Activated CD4-positive, alpha-beta memory T cell treated with anti-CD3 and anti-CD28 coated beads for 36 hours (primary cell): ENCODE results near the gene LDLR. TPM values are rescaled to one million over a fixed set of nuclear protein-coding genes. Genes with fewer than 3 reads are reported as not detected.
A peak's percentile ranks its signal among the peaks of the same experiment; 100 is the strongest.
"Not testable (repeated sequence)": the region's sequence is repeated elsewhere in the genome, so short reads cannot be mapped to it uniquely, and the experiment has no call there.

Source experiments
- CTCF ChIA-PET: fragments of 350-600 bp; sonication (Branson Sonifier 250); formaldehyde crosslinking; loops from one replicate; lab custom pipeline; 2021; ENCODE audit warnings: antibody characterized with exemption, inconsistent platforms; lab: Charles Lee
- POLR2A ChIA-PET: fragments of 350-600 bp; sonication (Branson Sonifier 250); formaldehyde crosslinking; loops from one replicate; lab custom pipeline; 2021; ENCODE audit warnings: antibody characterized with exemption; lab: Charles Lee
- DNase-seq: peaks from one replicate; pipeline ENCODE4 v3.0.0-alpha.2; 2020
- H3K27ac Mint-ChIP-seq: one replicate; pipeline ENCODE4 v1.8.0; 2021; ENCODE audit warnings: mixed read lengths
- H3K27me3 Mint-ChIP-seq: one replicate; pipeline ENCODE4 v1.8.0; 2021; ENCODE audit warnings: mixed read lengths
- H3K36me3 Mint-ChIP-seq: one replicate; pipeline ENCODE4 v1.8.0; 2021; ENCODE audit warnings: mixed read lengths
- H3K4me1 Mint-ChIP-seq: one replicate; pipeline ENCODE4 v1.8.0; 2021; ENCODE audit warnings: low read depth, mixed read lengths
- H3K4me3 Mint-ChIP-seq: one replicate; pipeline ENCODE4 v1.8.0; 2021; ENCODE audit warnings: mild to moderate bottlenecking, mixed read lengths
- H3K9me3 Mint-ChIP-seq: one replicate; pipeline ENCODE4 v1.8.0; 2021; ENCODE audit warnings: mixed read lengths
- intact Hi-C: fragments of 100-400 bp; cut with micrococcal nuclease; formaldehyde crosslinking; loops from one replicate; pipeline ENCODE4 v1.15.1; 2023
- total RNA-seq, 2 experiments: library from RNA; stranded (reverse); gene quantifications; one replicate each; pipeline ENCODE4 v1.2.3, GENCODE V29; 2021

The LDLR gene
- total RNA-seq, 2 experiments from 2014 or later, result 71.3 to 81.6 TPM

GRCh38 chr19:11094520-11094894 is 5.2 kb downstream of the LDLR start:
- DNase-seq, result no peak
- Mint-ChIP-seq H3K4me3 (peak overlapping the region; percentile 50), H3K36me3 (peaks cover 62% of the 10 kb centered on the region), H3K4me1 (peaks cover 51% of the 10 kb centered on the region), H3K27me3 (no peaks in the 10 kb centered on the region), H3K27ac (peak overlapping the region; percentile 86), H3K9me3 (peaks cover 2% of the 10 kb centered on the region)
- ChIA-PET CTCF (interaction anchor here (1.7 to 2.8 kb wide), 3 partner anchors 31 to 152 kb away, joined by 3 to 16 read pairs (median 9); no protein-coding TSS in a partner anchor), POLR2A (interaction anchor here (1.0 to 1.2 kb wide), 4 partner anchors 59 to 283 kb away, joined by 3 to 4 read pairs (median 3); no protein-coding TSS in a partner anchor)
- intact Hi-C loops, result loop anchor here (2.0 to 10.0 kb wide), 5 partner anchors 63 to 377 kb away; partner anchors contain the start of genes CARM1, DNM2, SPC24 and TIMM29

GRCh38 chr19:11096210-11096841 is 7.1 kb downstream of the LDLR start:
- Mint-ChIP-seq H3K27ac (peak overlapping the region; percentile 86), H3K4me3 (peak overlapping the region; percentile 50), H3K36me3 (peaks cover 67% of the 10 kb centered on the region), H3K9me3 (peaks cover 2% of the 10 kb centered on the region), H3K27me3 (no peaks in the 10 kb centered on the region), H3K4me1 (peaks cover 58% of the 10 kb centered on the region)
- ChIA-PET POLR2A (interaction anchor here (0.9 to 1.4 kb wide), 4 partner anchors 30 to 136 kb away, joined by 3 read pairs; no protein-coding TSS in a partner anchor), CTCF (interaction anchor here (1.8 to 2.7 kb wide), 3 partner anchors 29 to 160 kb away, joined by 7 to 10 read pairs (median 9); no protein-coding TSS in a partner anchor)
- intact Hi-C loops, result loop anchor here (1.0 to 10.0 kb wide), 2 partner anchors 60 to 302 kb away; no protein-coding TSS in a partner anchor
- peak; percentile 70 for DNase-seq

- CTCF ChIA-PET, result interaction anchor here (1.8 to 2.7 kb wide), 3 partner anchors 28 to 161 kb away, joined by 7 to 10 read pairs (median 9); no protein-coding TSS in a partner anchor
- H3K9me3 Mint-ChIP-seq, H3K27ac Mint-ChIP-seq, H3K27me3 Mint-ChIP-seq, POLR2A ChIA-PET, H3K4me3 Mint-ChIP-seq, DNase-seq: not testable (repeated sequence)
- H3K36me3 Mint-ChIP-seq, result peaks cover 65% of the 10 kb centered on the region
- intact Hi-C loops, result loop anchor here (10.0 kb wide), 1 partner anchor 303 kb away; no protein-coding TSS in a partner anchor
- peaks cover 54% of the 10 kb centered on the region for H3K4me1 Mint-ChIP-seq
Observed at GRCh38 chr19:11097367-11097766, 8.1 kb downstream of the LDLR start.

- intact Hi-C loops, result loop anchor here (10.0 kb wide), 1 partner anchor 304 kb away; no protein-coding TSS in a partner anchor
- H3K27ac Mint-ChIP-seq, result no peak overlapping the region
- no peak overlapping the region for H3K4me3 Mint-ChIP-seq
Observed at GRCh38 chr19:11098327-11098726, 9.1 kb downstream of the LDLR start.

GRCh38 chr19:11098861-11099260 is 9.6 kb downstream of the LDLR start:
- Mint-ChIP-seq H3K9me3 (peaks cover 2% of the 10 kb centered on the region), H3K27ac (no peak overlapping the region), H3K4me1 (peaks cover 40% of the 10 kb centered on the region), H3K4me3 (no peak overlapping the region), H3K36me3 (peaks cover 63% of the 10 kb centered on the region), H3K27me3 (no peaks in the 10 kb centered on the region)
- DNase-seq, result no peak
- intact Hi-C loops, result loop anchor here (10.0 kb wide), 1 partner anchor 304 kb away; no protein-coding TSS in a partner anchor
- ChIA-PET CTCF (no interaction called here), POLR2A (interaction anchor here (1.4 kb wide), 1 partner anchor 10 kb away, joined by 3 read pairs; the partner anchor contains the start of gene LDLR)

More at GRCh38 chr19:11098327-11098726, 9.1 kb downstream of the LDLR start:
- DNase-seq, result no peak
- H3K4me1 Mint-ChIP-seq, result peaks cover 45% of the 10 kb centered on the region
- ChIA-PET POLR2A (no interaction called here), CTCF (no interaction called here)
- H3K27me3 Mint-ChIP-seq, result no peaks in the 10 kb centered on the region
- peaks cover 65% of the 10 kb centered on the region for H3K36me3 Mint-ChIP-seq
- H3K9me3 Mint-ChIP-seq, result peaks cover 2% of the 10 kb centered on the region

GRCh38 chr19:11100049-11100448 is 10.8 kb downstream of the LDLR start:
- Mint-ChIP-seq H3K9me3 (peaks cover 2% of the 10 kb centered on the region), H3K4me1 (peaks cover 30% of the 10 kb centered on the region), H3K27ac (no peak overlapping the region), H3K27me3 (no peaks in the 10 kb centered on the region), H3K4me3 (no peak overlapping the region), H3K36me3 (peaks cover 60% of the 10 kb centered on the region)
- ChIA-PET CTCF (interaction anchor here (1.7 kb wide), 1 partner anchor 26 kb away, joined by 13 read pairs; no protein-coding TSS in a partner anchor), POLR2A (interaction anchor here (0.6 to 1.4 kb wide), 2 partner anchors 11 to 137 kb away, joined by 3 read pairs; partner anchors contain the start of gene LDLR)
- intact Hi-C loops, result no loop called here
- no peak for DNase-seq

GRCh38 chr19:11101057-11101456 is 11.8 kb downstream of the LDLR start:
- CTCF ChIA-PET, result interaction anchor here (1.7 kb wide), 1 partner anchor 25 kb away, joined by 13 read pairs; no protein-coding TSS in a partner anchor

GRCh38 chr19:11102944-11103343 is 13.7 kb downstream of the LDLR start:
- no peaks in the 10 kb centered on the region for H3K27me3 Mint-ChIP-seq
- CTCF ChIA-PET, result interaction anchor here (0.9 to 1.1 kb wide), 2 partner anchors 22 to 23 kb away, joined by 3 to 4 read pairs; no protein-coding TSS in a partner anchor
- peaks cover 53% of the 10 kb centered on the region for H3K36me3 Mint-ChIP-seq

More at GRCh38 chr19:11101057-11101456, 11.8 kb downstream of the LDLR start:
- H3K36me3 Mint-ChIP-seq, result peaks cover 58% of the 10 kb centered on the region
- H3K27ac Mint-ChIP-seq, result no peak overlapping the region
- POLR2A ChIA-PET, result no interaction called here
- DNase-seq, result no peak
- no peak overlapping the region for H3K4me3 Mint-ChIP-seq
- peaks cover 22% of the 10 kb centered on the region for H3K4me1 Mint-ChIP-seq
- intact Hi-C loops, result no loop called here
- peaks cover 2% of the 10 kb centered on the region for H3K9me3 Mint-ChIP-seq
- H3K27me3 Mint-ChIP-seq, result no peaks in the 10 kb centered on the region

GRCh38 chr19:11103667-11104066 is 14.4 kb downstream of the LDLR start:
- peaks cover 58% of the 10 kb centered on the region for H3K36me3 Mint-ChIP-seq
- H3K9me3 Mint-ChIP-seq, intact Hi-C loops, DNase-seq, H3K27me3 Mint-ChIP-seq, CTCF ChIA-PET, H3K4me3 Mint-ChIP-seq, H3K4me1 Mint-ChIP-seq, H3K27ac Mint-ChIP-seq: not testable (repeated sequence)
- POLR2A ChIA-PET, result interaction anchor here (1.1 kb wide), 1 partner anchor 14 kb away, joined by 4 read pairs; the partner anchor contains the start of gene LDLR

More at GRCh38 chr19:11102944-11103343, 13.7 kb downstream of the LDLR start:
- Mint-ChIP-seq H3K4me1 (peaks cover 9% of the 10 kb centered on the region), H3K4me3 (no peak overlapping the region), H3K27ac (no peak overlapping the region), H3K9me3 (no peaks in the 10 kb centered on the region)
- intact Hi-C loops, result no loop called here
- no peak for DNase-seq
- POLR2A ChIA-PET, result no interaction called here

GRCh38 chr19:11105014-11105636 is 15.9 kb downstream of the LDLR start:
- Mint-ChIP-seq H3K9me3 (no peaks in the 10 kb centered on the region), H3K36me3 (peaks cover 52% of the 10 kb centered on the region), H3K27me3 (no peaks in the 10 kb centered on the region), H3K4me3 (no peak overlapping the region), H3K27ac (no peak overlapping the region), H3K4me1 (peaks cover 3% of the 10 kb centered on the region)
- DNase-seq, result no peak
- CTCF ChIA-PET, result no interaction called here
- intact Hi-C loops, result no loop called here
- POLR2A ChIA-PET, result no interaction called here

- H3K27me3 Mint-ChIP-seq, result no peaks in the 10 kb centered on the region
- H3K9me3 Mint-ChIP-seq, result no peaks in the 10 kb centered on the region
- no peak overlapping the region for H3K4me3 Mint-ChIP-seq
- no peaks in the 10 kb centered on the region for H3K4me1 Mint-ChIP-seq
- no peak for DNase-seq
- H3K36me3 Mint-ChIP-seq, result peaks cover 52% of the 10 kb centered on the region
- intact Hi-C loops, result no loop called here
- H3K27ac Mint-ChIP-seq, result no peak overlapping the region
- POLR2A ChIA-PET, result no interaction called here
- CTCF ChIA-PET, result no interaction called here
Observed at GRCh38 chr19:11106477-11106876, 17.2 kb downstream of the LDLR start.
